ENCODE data around the gene CD96. TPM values are rescaled to one million over a fixed set of nuclear protein-coding genes. Genes with fewer than 3 reads are reported as not detected.

The CD96 gene
- total RNA-seq, 1 experiment from 2014 or later = not detected

DNA sequence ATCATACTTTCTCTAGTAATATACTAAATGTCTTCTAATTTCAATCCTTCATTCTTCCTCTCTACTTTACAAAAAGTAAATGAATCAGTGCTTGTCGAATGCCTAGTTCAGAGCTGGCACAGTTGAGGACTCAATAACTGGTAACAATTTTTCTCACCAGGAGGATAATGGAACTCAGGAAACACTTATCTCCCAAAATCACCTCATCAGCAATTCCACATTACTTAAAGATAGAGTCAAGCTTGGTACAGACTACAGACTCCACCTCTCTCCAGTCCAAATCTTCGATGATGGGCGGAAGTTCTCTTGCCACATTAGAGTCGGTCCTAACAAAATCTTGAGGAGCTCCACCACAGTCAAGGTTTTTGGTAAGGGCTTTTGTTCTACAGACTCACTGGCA lies 36.9 kb downstream of the CD96 start:
- intact Hi-C loops (cut with micrococcal nuclease) = loop anchor here (1.0 to 5.0 kb wide), 4 partner anchors 37 to 398 kb away; partner anchors contain the start of gene ABHD10
- no peaks in the 10 kb centered on the region for H4K20me1 ChIP-seq (ENCODE audit: low read length)
- no peak for ATAC-seq
- H3K9ac ChIP-seq (ENCODE audit: low read length) = no peak overlapping the region
- H3F3A ChIP-seq (ENCODE audit: low read length, unreplicated experiment) = peaks cover 7% of the 10 kb centered on the region
- no peak overlapping the region for H3K27ac ChIP-seq (ENCODE audit: low read length)
- H3K27me3 ChIP-seq (ENCODE audit: low read length) = no peaks in the 10 kb centered on the region
- TF ChIP-seq EZH2phosphoT487 (IDR thresholded peaks at IDR 0.05; ENCODE audit: borderline replicate concordance, low read length) = no peak
- no peak overlapping the region for H2AFZ ChIP-seq (ENCODE audit: low read length)
- no peaks in the 10 kb centered on the region for H3K9me2 ChIP-seq (replicated peaks; ENCODE audit: low read length)
- H3K79me2 ChIP-seq (ENCODE audit: low read length) = no peaks in the 10 kb centered on the region
- ChIA-PET CTCF (interaction anchor here (0.6 to 2.2 kb wide), 9 partner anchors 23 to 984 kb away, joined by 3 to 28 read pairs (median 5); no protein-coding TSS in a partner anchor), POLR2A (ENCODE audit: unreplicated experiment) (no interaction called here)
- no peaks in the 10 kb centered on the region for H3K9me3 ChIP-seq (ENCODE audit: low read length)
- DNase-seq = no peak
- H3K36me3 ChIP-seq (ENCODE audit: low read depth, low read length) = no peaks in the 10 kb centered on the region
- BruUV-seq (replicated peaks) = no TSS peak
- H3K4me2 ChIP-seq (ENCODE audit: low read length) = no peak overlapping the region
- H3K4me1 ChIP-seq (ENCODE audit: insufficient read depth, low read length) = peaks cover 48% of the 10 kb centered on the region
- H3K4me3 ChIP-seq (ENCODE audit: low read length) = no peak overlapping the region

GRCh38 chr3:111579495-111579894 lies 37.5 kb downstream of the CD96 start:
- Histone ChIP-seq H3K4me3 (ENCODE audit: low read length) (no peak overlapping the region), H3K4me2 (ENCODE audit: low read length) (no peak overlapping the region), H3K36me3 (ENCODE audit: low read depth, low read length) (no peaks in the 10 kb centered on the region), H3K9ac (ENCODE audit: low read length) (no peak overlapping the region), H2AFZ (ENCODE audit: low read length) (no peak overlapping the region), H3K4me1 (ENCODE audit: insufficient read depth, low read length) (peaks cover 55% of the 10 kb centered on the region), H3K27ac (ENCODE audit: low read length) (no peak overlapping the region), H4K20me1 (ENCODE audit: low read length) (no peaks in the 10 kb centered on the region), H3K27me3 (ENCODE audit: low read length) (no peaks in the 10 kb centered on the region), H3K9me3 (ENCODE audit: low read length) (no peaks in the 10 kb centered on the region), H3K79me2 (ENCODE audit: low read length) (no peaks in the 10 kb centered on the region), H3K9me2 (replicated peaks; ENCODE audit: low read length) (no peaks in the 10 kb centered on the region), H3F3A (ENCODE audit: low read length, unreplicated experiment) (peaks cover 7% of the 10 kb centered on the region)
- TF ChIP-seq CTCF (conservative IDR thresholded peaks at IDR 0.05; ENCODE audit: low read depth, low read length) (no peak), EZH2 (IDR thresholded peaks at IDR 0.05; ENCODE audit: low read length, unreplicated experiment) (no peak), EZH2phosphoT487 (IDR thresholded peaks at IDR 0.05; ENCODE audit: borderline replicate concordance, low read length) (no peak)
- POLR2A ChIA-PET (ENCODE audit: unreplicated experiment) = no interaction called here
- no TSS peak for BruUV-seq (replicated peaks)
- DNase-seq = no peak
- CTCF ChIA-PET = interaction anchor here (1.0 to 2.2 kb wide), 2 partner anchors 89 to 136 kb away, joined by 5 to 23 read pairs; no protein-coding TSS in a partner anchor
- ATAC-seq = no peak
- intact Hi-C loops (cut with micrococcal nuclease) = loop anchor here (5.0 kb wide), 2 partner anchors 283 to 398 kb away; partner anchors contain the start of gene ABHD10

- no peaks in the 10 kb centered on the region for H3K9me3 ChIP-seq (ENCODE audit: low read length)
- H3K27me3 ChIP-seq (ENCODE audit: low read length) = no peaks in the 10 kb centered on the region
- peak overlapping the region; percentile 26 for H3K4me3 ChIP-seq (ENCODE audit: low read length)
- no peak overlapping the region for H2AFZ ChIP-seq (ENCODE audit: low read length)
- ATAC-seq (peak; percentile 5; the same call in 1 of the 2 replicates), DNase-seq (peak; percentile 83)
- CTCF ChIA-PET = interaction anchor here (0.7 kb wide), 1 partner anchor 135 kb away, joined by 3 read pairs; no protein-coding TSS in a partner anchor
- no peaks in the 10 kb centered on the region for H3K9me2 ChIP-seq (replicated peaks; ENCODE audit: low read length)
- H3K4me1 ChIP-seq (ENCODE audit: insufficient read depth, low read length) = peaks cover 71% of the 10 kb centered on the region
- H4K20me1 ChIP-seq (ENCODE audit: low read length) = no peaks in the 10 kb centered on the region
- intact Hi-C loops (cut with micrococcal nuclease) = no loop called here
- no TSS peak for BruUV-seq (replicated peaks)
- H3K4me2 ChIP-seq (ENCODE audit: low read length) = peak overlapping the region; percentile 72
- H3K27ac ChIP-seq (ENCODE audit: low read length) = peak overlapping the region; percentile 92
- H3K9ac ChIP-seq (ENCODE audit: low read length) = peak overlapping the region; percentile 57
- no peak for TF ChIP-seq EZH2 (IDR thresholded peaks at IDR 0.05; ENCODE audit: low read length, unreplicated experiment)
- TF ChIP-seq CTCF (conservative IDR thresholded peaks at IDR 0.05; ENCODE audit: low read depth, low read length) = no peak
- no peak for TF ChIP-seq EZH2phosphoT487 (IDR thresholded peaks at IDR 0.05; ENCODE audit: borderline replicate concordance, low read length)
- POLR2A ChIA-PET (ENCODE audit: unreplicated experiment) = no interaction called here
- H3K36me3 ChIP-seq (ENCODE audit: low read depth, low read length) = no peaks in the 10 kb centered on the region
- peaks cover 7% of the 10 kb centered on the region for H3F3A ChIP-seq (ENCODE audit: low read length, unreplicated experiment)
- H3K79me2 ChIP-seq (ENCODE audit: low read length) = no peaks in the 10 kb centered on the region
These were observed 39.6 kb downstream of the CD96 start for GRCh38 chr3:111581403-111582119.
